Pancreas (tissue), 10 donors: Measurements from ENCODE around the gene PLXNB1. TPM values are rescaled to one million over a fixed set of nuclear protein-coding genes. Genes with fewer than 3 reads are reported as not detected.
A peak's percentile ranks its signal among the peaks of the same experiment; 100 is the strongest.

Source experiments
- ATAC-seq, 4 donors: fragments of 200-7000 bp; cut with Tn5 transposase; one replicate each; pipeline versions ENCODE4 v1.8.0 to v1.9.1; 2020; ENCODE audit warnings: mild to moderate bottlenecking in 4 of 4, moderate library complexity in 4 of 4
- DNase-seq, 6 donors: peaks; one replicate each; pipeline ENCODE4 v3.0.0-alpha.2; 2020
- FAIRE-seq: peaks from 2 replicates; lab custom pipeline; 2012; peaks lifted over from hg19 to GRCh38; lab: Jason Lieb, UNC
- H3K27ac ChIP-seq, 4 donors: fragments of 200-600 bp; sonication (generic); 1 replicate in 3 of 4; 2 replicates in 1 of 4; pipeline versions ENCODE4 v1.5.0 to v1.8.0; 2020
- H3K27me3 ChIP-seq, 4 donors: fragments of 200-600 bp; one replicate each; pipeline ENCODE4 v1.8.0; 2021
- H3K36me3 ChIP-seq, 3 donors: fragments of 200-600 bp; sonication (generic) in 1 of 3; one replicate each; pipeline versions ENCODE4 v1.5.0 to v1.8.0; 2020 to 2021
- H3K4me1 ChIP-seq, 3 donors: fragments of 200-600 bp; one replicate each; pipeline ENCODE4 v1.8.0; 2021
- H3K4me3 ChIP-seq, 4 donors: fragments of 200-600 bp; sonication (generic) in 2 of 4; one replicate each; pipeline versions ENCODE4 v1.5.0 to v1.8.0; 2020 to 2021
- H3K9me3 ChIP-seq, 4 donors: fragments of 200-600 bp; one replicate each; pipeline ENCODE4 v1.8.0; 2021
- WGBS, 2 donors: extraction: QIAGEN DNeasy Blood & Tissue Kit; methylation state at CpG; one replicate each; pipeline ENCODE4 v1.1.7; 2013; 5-methylcytosine and 5-hydroxymethylcytosine counted together
- intact Hi-C, 3 donors: fragments of 100-400 bp; cut with DNase I; formaldehyde crosslinking; loops; one replicate each; pipeline versions ENCODE4 v1.11.1 to v1.14.2; 2022
- polyA plus RNA-seq, 2 donors: library from polyadenylated mRNA; stranded (reverse); fragments of 200-250 nt; gene quantifications; one replicate each; pipeline ENCODE4 v1.2.3, GENCODE V29; 2013
- total RNA-seq, 6 donors: library from RNA; stranded (reverse); fragmentation: NEBNext Ultra II Directional in 4 of 6; extraction: Animal tissue kit (Norgen Biotek cat#: 25700) in 4 of 6; gene quantifications; one replicate each; pipeline versions ENCODE4 v1.2.1 to v1.2.4, GENCODE V29; 2021 to 2023
- TF ChIP-seq, protein P1 (sequence below), 4 donors: fragments of 200-600 bp; sonication (generic) in 3 of 4; IDR thresholded peaks; one replicate each; pipeline versions ENCODE4 v1.5.0 to v1.8.0; 2021; ENCODE audit warnings: antibody characterized with exemption in 4 of 4
- donor health status: healthy with polysubstance abuse.
- donor health status: DM: no; HTN: no; CAD: no; lungs with moderate emphysema.
- donor health status: DM: no; HTN: no; CAD: no.
- donor health status: control.
- donor health status: control.
- donor health status: Bipolar disorder and iron deficiency.
- donor health status: DM: yes; HTN: yes; CAD: no.
- donor health status: DM: no; HTN: no; CAD: no.
- donor health status: DM: no; HTN: no; CAD: no.
- donor health status: DM: yes; HTN: yes; CAD: no.

Gene PLXNB1
- total and polyA plus RNA-seq, 8 donors, result 47.8 to 372 (median 74.3) TPM

DNA sequence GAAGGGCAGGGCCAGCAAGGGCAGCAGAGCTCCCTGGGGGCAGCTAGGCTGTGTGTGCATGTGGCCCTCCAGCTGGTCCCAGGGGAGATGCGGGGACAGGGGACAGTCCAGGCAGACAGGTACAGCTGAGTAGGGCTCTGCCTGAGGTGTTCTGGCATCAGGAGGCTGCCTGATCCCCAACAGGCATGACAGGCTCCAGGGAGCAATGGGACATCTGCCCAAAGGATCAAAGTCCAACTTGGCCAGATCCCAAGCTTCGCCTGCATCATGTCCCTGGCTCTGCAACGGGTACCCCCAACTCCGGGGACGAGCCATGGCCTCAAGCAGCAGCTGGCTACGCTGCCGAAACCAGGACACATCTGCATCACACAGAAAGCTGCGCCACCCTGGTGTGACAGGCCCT, 38.4 kb upstream of the PLXNB1 start:
- peaks cover 25 to 51% (median 35%) of the 10 kb centered on the region in 3 donors for H3K4me1 ChIP-seq

DNA sequence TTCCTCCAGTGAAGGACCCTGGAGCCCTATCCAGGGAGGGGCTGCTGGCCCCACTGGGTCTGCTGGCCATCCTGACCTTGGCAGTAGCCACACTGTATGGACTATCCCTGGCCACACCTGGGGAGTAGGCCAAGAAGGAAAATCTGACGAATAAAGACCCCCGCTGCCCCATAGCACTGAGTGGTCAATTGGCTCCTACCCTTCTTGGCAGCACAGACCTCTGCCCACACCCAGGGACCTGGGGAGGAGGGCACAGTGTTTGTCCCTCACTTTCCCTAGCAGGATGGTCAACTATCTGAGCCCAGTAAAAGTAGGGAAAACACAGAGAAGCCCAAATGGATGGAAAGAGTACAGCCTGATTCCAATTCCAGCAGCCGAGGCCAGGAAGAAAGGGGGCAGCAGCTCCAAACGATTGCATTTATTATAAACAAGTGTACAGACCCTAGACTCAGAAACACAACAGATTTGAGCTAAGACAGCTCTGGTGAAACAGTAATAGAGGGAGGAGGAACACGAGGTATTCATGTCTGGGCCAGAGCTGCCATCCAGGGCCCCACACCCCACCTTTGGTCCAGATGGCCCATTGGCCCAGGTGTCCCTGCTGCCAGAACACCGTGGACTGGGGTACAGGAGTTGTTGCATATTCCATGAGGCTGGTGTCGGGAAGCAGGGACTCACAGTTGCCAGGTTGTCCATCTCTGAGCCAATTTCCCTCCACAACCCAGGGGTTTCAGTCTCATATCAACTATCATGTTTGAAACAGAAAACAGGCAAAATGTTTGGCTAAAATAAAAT, 37.8 kb upstream of the PLXNB1 start:
- FAIRE-seq (no peak), DNase-seq (peak in 1 of 6 donors; percentile 32), ATAC-seq (no peak)
- 51 to 53% methylated on average over 7 of the region's 7 CpGs for WGBS, 2 donors
- no peaks in the 10 kb centered on the region for H3K36me3 ChIP-seq
- H3K27me3 ChIP-seq, result no peaks in the 10 kb centered on the region
- H3K4me3 ChIP-seq, result peak overlapping the region in 2 of 4 donors; percentile 36 to 54
- no peaks in the 10 kb centered on the region for H3K9me3 ChIP-seq
- intact Hi-C loops, result loop anchor here in 1 of 3 donors (5.0 kb wide), 1 partner anchor 85 kb away; no protein-coding TSS in a partner anchor
- H3K4me1 ChIP-seq, result peaks cover 25 to 48% (median 33%) of the 10 kb centered on the region in 3 donors
- H3K27ac ChIP-seq, result peak overlapping the region; percentile 99 to 100 (median 100)
- TF ChIP-seq, protein P1, sequence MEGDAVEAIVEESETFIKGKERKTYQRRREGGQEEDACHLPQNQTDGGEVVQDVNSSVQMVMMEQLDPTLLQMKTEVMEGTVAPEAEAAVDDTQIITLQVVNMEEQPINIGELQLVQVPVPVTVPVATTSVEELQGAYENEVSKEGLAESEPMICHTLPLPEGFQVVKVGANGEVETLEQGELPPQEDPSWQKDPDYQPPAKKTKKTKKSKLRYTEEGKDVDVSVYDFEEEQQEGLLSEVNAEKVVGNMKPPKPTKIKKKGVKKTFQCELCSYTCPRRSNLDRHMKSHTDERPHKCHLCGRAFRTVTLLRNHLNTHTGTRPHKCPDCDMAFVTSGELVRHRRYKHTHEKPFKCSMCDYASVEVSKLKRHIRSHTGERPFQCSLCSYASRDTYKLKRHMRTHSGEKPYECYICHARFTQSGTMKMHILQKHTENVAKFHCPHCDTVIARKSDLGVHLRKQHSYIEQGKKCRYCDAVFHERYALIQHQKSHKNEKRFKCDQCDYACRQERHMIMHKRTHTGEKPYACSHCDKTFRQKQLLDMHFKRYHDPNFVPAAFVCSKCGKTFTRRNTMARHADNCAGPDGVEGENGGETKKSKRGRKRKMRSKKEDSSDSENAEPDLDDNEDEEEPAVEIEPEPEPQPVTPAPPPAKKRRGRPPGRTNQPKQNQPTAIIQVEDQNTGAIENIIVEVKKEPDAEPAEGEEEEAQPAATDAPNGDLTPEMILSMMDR (IDR thresholded peaks at IDR 0.05), result no peak

More for the DNA sequence above, 38.4 kb upstream of the PLXNB1 start:
- TF ChIP-seq, protein P1 (IDR thresholded peaks at IDR 0.05), result no peak
- WGBS, 2 donors, result 31 to 32% methylated on average over 8 of the region's 8 CpGs
- Histone ChIP-seq H3K4me3 (no peak overlapping the region), H3K27ac (peak overlapping the region; percentile 18 to 100 (median 74)), H3K27me3 (no peaks in the 10 kb centered on the region), H3K9me3 (no peaks in the 10 kb centered on the region), H3K36me3 (no peaks in the 10 kb centered on the region)
- DNase-seq (peak in 4 of 6 donors; percentile 57 to 73 (median 64)), ATAC-seq (no peak), FAIRE-seq (no peak)
- intact Hi-C loops, result loop anchor here in 1 of 3 donors (5.0 kb wide), 1 partner anchor 84 kb away; no protein-coding TSS in a partner anchor

DNA sequence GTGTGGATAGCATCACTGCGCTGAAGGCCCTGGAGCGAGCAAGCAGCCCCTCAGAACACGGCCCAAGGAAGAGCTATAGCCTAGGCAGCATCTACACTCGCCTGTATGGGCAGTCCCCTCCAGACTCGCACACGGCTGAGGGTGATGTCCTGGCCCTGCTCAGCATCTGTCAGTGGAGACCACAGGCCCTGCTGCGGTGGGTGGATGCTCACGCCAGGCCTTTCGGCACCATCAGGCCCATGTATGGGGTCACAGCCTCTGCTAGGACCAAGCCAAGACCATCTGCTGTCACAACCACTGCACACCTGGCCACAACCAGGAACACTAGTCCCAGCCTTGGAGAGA, 37.2 kb upstream of the PLXNB1 start:
- WGBS, 2 donors, result 67 to 75% methylated on average over 9 of the region's 9 CpGs
- Histone ChIP-seq H3K9me3 (no peaks in the 10 kb centered on the region), H3K36me3 (no peaks in the 10 kb centered on the region), H3K27me3 (no peaks in the 10 kb centered on the region), H3K4me3 (peak overlapping the region in 3 of 4 donors; percentile 12 to 54 (median 36)), H3K27ac (peak overlapping the region; percentile 99 to 100 (median 100)), H3K4me1 (peaks cover 22 to 45% (median 31%) of the 10 kb centered on the region in 3 donors)
- DNase-seq (peak in 1 of 6 donors; percentile 76), ATAC-seq (no peak), FAIRE-seq (no peak)
- intact Hi-C loops, result loop anchor here in 1 of 3 donors (5.0 kb wide), 1 partner anchor 85 kb away; no protein-coding TSS in a partner anchor
- TF ChIP-seq, protein P1 (IDR thresholded peaks at IDR 0.05), result no peak

DNA sequence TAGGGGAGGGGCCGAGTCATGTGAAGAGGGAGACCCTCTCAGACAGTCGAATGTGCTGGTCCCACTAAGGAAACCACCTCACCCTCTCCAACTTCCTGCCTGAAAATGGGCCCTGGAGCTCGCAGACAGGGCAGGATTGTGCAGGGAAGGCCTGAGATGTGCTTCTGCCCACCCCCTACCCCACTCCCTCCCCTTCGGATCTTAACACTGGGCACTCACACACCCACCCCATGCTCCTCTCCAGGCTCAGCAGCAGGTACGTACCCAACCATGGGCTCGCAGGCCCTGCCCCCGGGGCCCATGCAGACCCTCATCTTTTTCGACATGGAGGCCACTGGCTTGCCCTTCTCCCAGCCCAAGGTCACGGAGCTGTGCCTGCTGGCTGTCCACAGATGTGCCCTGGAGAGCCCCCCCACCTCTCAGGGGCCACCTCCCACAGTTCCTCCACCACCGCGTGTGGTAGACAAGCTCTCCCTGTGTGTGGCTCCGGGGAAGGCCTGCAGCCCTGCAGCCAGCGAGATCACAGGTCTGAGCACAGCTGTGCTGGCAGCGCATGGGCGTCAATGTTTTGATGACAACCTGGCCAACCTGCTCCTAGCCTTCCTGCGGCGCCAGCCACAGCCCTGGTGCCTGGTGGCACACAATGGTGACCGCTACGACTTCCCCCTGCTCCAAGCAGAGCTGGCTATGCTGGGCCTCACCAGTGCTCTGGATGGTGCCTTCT, 36.7 kb upstream of the PLXNB1 start:
- H3K27ac ChIP-seq, result peak overlapping the region; percentile 99 to 100 (median 100)
- H3K27me3 ChIP-seq, result no peaks in the 10 kb centered on the region
- H3K4me3 ChIP-seq, result peak overlapping the region; percentile 12 to 54 (median 38)
- H3K36me3 ChIP-seq, result no peaks in the 10 kb centered on the region
- TF ChIP-seq, protein P1 (IDR thresholded peaks at IDR 0.05), result no peak
- ATAC-seq, result peak; percentile 12 to 29 (median 16)
- no peaks in the 10 kb centered on the region for H3K9me3 ChIP-seq
- peak in 5 of 6 donors; percentile 66 to 89 (median 73) for DNase-seq
- 11 to 12% methylated on average over 17 to 19 of the region's 19 CpGs for WGBS, 2 donors
- intact Hi-C loops, result loop anchor here in 1 of 3 donors (5.0 kb wide), 1 partner anchor 86 kb away; no protein-coding TSS in a partner anchor
- no peak for FAIRE-seq
- H3K4me1 ChIP-seq, result peaks cover 22 to 39% (median 27%) of the 10 kb centered on the region in 3 donors
